Kidney (tissue), 14 donors: Measurements from ENCODE around the gene TCF4. TPM values are rescaled to one million over a fixed set of nuclear protein-coding genes. Genes with fewer than 3 reads are reported as not detected.

Experiments used
- DNase-seq, 5 donors: peaks; one replicate each; pipeline ENCODE4 v3.0.0-alpha.2; 2013 to 2020
- FAIRE-seq: peaks from 2 replicates; lab custom pipeline; 2012; peaks lifted over from hg19 to GRCh38; lab: Jason Lieb, UNC
- H3K27ac ChIP-seq, 2 donors: one replicate each; pipeline ENCODE4 v1.7.0; 2013; ENCODE audit warnings: low read depth in 2 of 2, low read length in 2 of 2, inconsistent platforms in 1 of 2
- H3K27me3 ChIP-seq: one replicate; pipeline ENCODE4 v1.7.1; 2013; ENCODE audit warnings: low read length, inconsistent platforms; ENCODE audit not compliant: control insufficient read depth, insufficient read depth
- H3K36me3 ChIP-seq, 3 donors: one replicate each; pipeline versions ENCODE4 v1.7.0 to v1.7.1; 2013; ENCODE audit warnings: low read length in 3 of 3, control low read depth in 1 of 3, inconsistent platforms in 1 of 3; ENCODE audit not compliant: insufficient read depth in 3 of 3, control insufficient read depth in 2 of 3
- H3K4me1 ChIP-seq, 3 donors: one replicate each; pipeline versions ENCODE4 v1.7.0 to v1.7.1; 2013; ENCODE audit warnings: low read length in 3 of 3, inconsistent platforms in 1 of 3, low read depth in 1 of 3; ENCODE audit not compliant: control insufficient read depth in 2 of 3, insufficient read depth in 2 of 3
- H3K4me3 ChIP-seq, 3 donors: one replicate each; pipeline versions ENCODE4 v1.7.0 to v1.8.1; 2013; ENCODE audit warnings: low read length in 3 of 3, control low read depth in 1 of 3, inconsistent platforms in 1 of 3
- H3K9ac ChIP-seq, 3 donors: one replicate each; pipeline versions ENCODE4 v1.7.0 to v1.7.1; 2013; ENCODE audit warnings: low read length in 3 of 3, control low read depth in 1 of 3, inconsistent platforms in 1 of 3
- H3K9me3 ChIP-seq, 3 donors: one replicate each; pipeline versions ENCODE4 v1.7.0 to v1.7.1; 2013; ENCODE audit warnings: low read length in 3 of 3, control low read depth in 1 of 3, inconsistent platforms in 1 of 3; ENCODE audit not compliant: control insufficient read depth in 2 of 3, insufficient read depth in 1 of 3
- CTCF ChIP-seq: IDR thresholded peaks from 3 replicates; pipeline ENCODE4 v1.5.1; 2012; ENCODE audit warnings: mild to moderate bottlenecking, moderate library complexity, borderline replicate concordance; ENCODE audit not compliant: insufficient read depth; ENCODE audit errors: extremely low read depth
- intact Hi-C: fragments of 100-400 bp; cut with DNase I; formaldehyde crosslinking; loops from one replicate; pipeline ENCODE4 v1.11.1; 2022
- polyA plus RNA-seq: library from polyadenylated mRNA; stranded (reverse); fragments of 350-450 nt; fragmentation: Illumina TruSeq; extraction: RNeasy Lipid Tissue Mini Kit (QIAGEN cat#74804); gene quantifications from one replicate; pipeline ENCODE4 v1.2.3, GENCODE V29; 2014; ENCODE audit warnings: low read depth, low replicate concordance; ENCODE audit not compliant: insufficient read depth
- total RNA-seq: library from RNA; stranded (reverse); fragmentation: NEBNext Ultra II Directional; extraction: Animal tissue kit (Norgen Biotek cat#: 25700); gene quantifications from one replicate; pipeline ENCODE4 v1.2.1, GENCODE V29; 2021
- donor health status: control.
- donor health status: control.
- donor health status: control.
- donor health status: control.
- donor health status: control.
- donor health status: DM: yes; HTN: yes; CAD: no.
- donor health status: Normal renal cell carcinoma (clear cell type).

The TCF4 gene
- total and polyA plus RNA-seq, 2 donors from 2014 or later, result 4.4 to 60.3 TPM

- FAIRE-seq, result no peak
- no peak for TF ChIP-seq CTCF
- intact Hi-C loops, result no loop called here
- peaks cover 0 to 2% (median 0%) of the 10 kb centered on the region in 3 donors for H3K36me3 ChIP-seq
- H3K27ac ChIP-seq, result no peak overlapping the region
- no peaks in the 10 kb centered on the region for H3K9me3 ChIP-seq
- peaks cover 0 to 3% (median 0%) of the 10 kb centered on the region in 3 donors for H3K4me1 ChIP-seq
- H3K4me3 ChIP-seq, result no peak overlapping the region
- H3K9ac ChIP-seq, result no peak overlapping the region
- no peaks in the 10 kb centered on the region for H3K27me3 ChIP-seq
- DNase-seq, result no peak
Observed at GRCh38 chr18:55579501-55580270, 8.3 kb downstream of the TCF4 start.

GRCh38 chr18:55577812-55578539 lies 10.0 kb downstream of the TCF4 start:
- H3K36me3 ChIP-seq, result peaks cover 0 to under 1% (median 0%) of the 10 kb centered on the region in 3 donors
- intact Hi-C loops, result no loop called here
- FAIRE-seq, result no peak
- no peaks in the 10 kb centered on the region for H3K27me3 ChIP-seq
- no peaks in the 10 kb centered on the region for H3K9me3 ChIP-seq
- TF ChIP-seq CTCF, result no peak
- no peak overlapping the region for H3K4me3 ChIP-seq
- H3K4me1 ChIP-seq, result peaks cover 0 to 3% (median 0%) of the 10 kb centered on the region in 3 donors
- no peak overlapping the region for H3K27ac ChIP-seq
- no peak overlapping the region for H3K9ac ChIP-seq
- DNase-seq, result peak in 1 of 5 donors; percentile 31

GRCh38 chr18:55576001-55576400 lies 12.0 kb downstream of the TCF4 start:
- H3K9ac ChIP-seq, result no peak overlapping the region
- TF ChIP-seq CTCF, result no peak
- H3K4me3 ChIP-seq, result no peak overlapping the region
- no peak for FAIRE-seq
- H3K27ac ChIP-seq, result no peak overlapping the region
- DNase-seq, result no peak
- no peaks in the 10 kb centered on the region for H3K36me3 ChIP-seq
- no peaks in the 10 kb centered on the region for H3K9me3 ChIP-seq
- intact Hi-C loops, result no loop called here
- no peaks in the 10 kb centered on the region for H3K4me1 ChIP-seq
- no peaks in the 10 kb centered on the region for H3K27me3 ChIP-seq
